ENCODE data around the gene TECPR2.
"Not testable (repeated sequence)": the region's sequence is repeated elsewhere in the genome, so short reads cannot be mapped to it uniquely, and the experiment has no call there.

TECPR2 gene

GRCh38 chr14:102344084-102344483, 18.7 kb upstream of the TECPR2 start:
- Histone ChIP-seq H3K4me3 (ENCODE audit: low read length) (no peak overlapping the region), H3K27me3 (ENCODE audit: control insufficient read depth, insufficient read depth, low read length) (no peaks in the 10 kb centered on the region), H3K9ac (ENCODE audit: low read length) (no peak overlapping the region), H3K27ac (ENCODE audit: low read depth, low read length) (no peak overlapping the region), H3K36me3 (ENCODE audit: control insufficient read depth, insufficient read depth, low read length) (peaks cover 31% of the 10 kb centered on the region), H3K4me1 (ENCODE audit: control insufficient read depth, insufficient read depth, low read length) (no peaks in the 10 kb centered on the region)

- no peak overlapping the region for H3K4me3 ChIP-seq (ENCODE audit: low read length)
- H3K9ac ChIP-seq (ENCODE audit: low read length), result no peak overlapping the region
- H3K27ac ChIP-seq (ENCODE audit: low read depth, low read length), result no peak overlapping the region
- H3K4me1 ChIP-seq (ENCODE audit: control insufficient read depth, insufficient read depth, low read length), result no peaks in the 10 kb centered on the region
- no peaks in the 10 kb centered on the region for H3K27me3 ChIP-seq (ENCODE audit: control insufficient read depth, insufficient read depth, low read length)
- peaks cover 30% of the 10 kb centered on the region for H3K36me3 ChIP-seq (ENCODE audit: control insufficient read depth, insufficient read depth, low read length)
Measured at GRCh38 chr14:102344485-102344884, 18.3 kb upstream of the TECPR2 start.

GRCh38 chr14:102345232-102345631, 17.5 kb upstream of the TECPR2 start:
- Histone ChIP-seq H3K9ac (ENCODE audit: low read length) (no peak overlapping the region), H3K27ac (ENCODE audit: low read depth, low read length) (no peak overlapping the region), H3K36me3 (ENCODE audit: control insufficient read depth, insufficient read depth, low read length) (peaks cover 30% of the 10 kb centered on the region)

GRCh38 chr14:102346645-102347044, 16.1 kb upstream of the TECPR2 start:
- Histone ChIP-seq H3K27ac (ENCODE audit: low read depth, low read length) (no peak overlapping the region), H3K27me3 (ENCODE audit: control insufficient read depth, insufficient read depth, low read length) (no peaks in the 10 kb centered on the region), H3K4me3 (ENCODE audit: low read length) (no peak overlapping the region), H3K4me1 (ENCODE audit: control insufficient read depth, insufficient read depth, low read length) (no peaks in the 10 kb centered on the region), H3K36me3 (ENCODE audit: control insufficient read depth, insufficient read depth, low read length) (peaks cover 24% of the 10 kb centered on the region), H3K9ac (ENCODE audit: low read length) (no peak overlapping the region)

More at GRCh38 chr14:102345232-102345631, 17.5 kb upstream of the TECPR2 start:
- H3K4me3 ChIP-seq (ENCODE audit: low read length), result no peak overlapping the region
- no peaks in the 10 kb centered on the region for H3K27me3 ChIP-seq (ENCODE audit: control insufficient read depth, insufficient read depth, low read length)
- H3K4me1 ChIP-seq (ENCODE audit: control insufficient read depth, insufficient read depth, low read length), result no peaks in the 10 kb centered on the region

- H3K27me3 ChIP-seq (ENCODE audit: control insufficient read depth, insufficient read depth, low read length), result no peaks in the 10 kb centered on the region
- no peak overlapping the region for H3K27ac ChIP-seq (ENCODE audit: low read depth, low read length)
- H3K9ac ChIP-seq (ENCODE audit: low read length), result no peak overlapping the region
- H3K4me1 ChIP-seq (ENCODE audit: control insufficient read depth, insufficient read depth, low read length), result no peaks in the 10 kb centered on the region
- peaks cover 26% of the 10 kb centered on the region for H3K36me3 ChIP-seq (ENCODE audit: control insufficient read depth, insufficient read depth, low read length)
- H3K4me3 ChIP-seq (ENCODE audit: low read length), result no peak overlapping the region
Measured at GRCh38 chr14:102348376-102348775, 14.4 kb upstream of the TECPR2 start.

GRCh38 chr14:102351023-102351422, 11.7 kb upstream of the TECPR2 start:
- H3K27ac ChIP-seq (ENCODE audit: low read depth, low read length), result no peak overlapping the region
- H3K27me3 ChIP-seq (ENCODE audit: control insufficient read depth, insufficient read depth, low read length), result no peaks in the 10 kb centered on the region
- no peaks in the 10 kb centered on the region for H3K4me1 ChIP-seq (ENCODE audit: control insufficient read depth, insufficient read depth, low read length)
- H3K36me3 ChIP-seq (ENCODE audit: control insufficient read depth, insufficient read depth, low read length), result peaks cover 24% of the 10 kb centered on the region
- no peak overlapping the region for H3K4me3 ChIP-seq (ENCODE audit: low read length)
- H3K9ac ChIP-seq (ENCODE audit: low read length), result no peak overlapping the region

- peaks cover 24% of the 10 kb centered on the region for H3K36me3 ChIP-seq (ENCODE audit: control insufficient read depth, insufficient read depth, low read length)
Measured at GRCh38 chr14:102351593-102351992, 11.1 kb upstream of the TECPR2 start.

GRCh38 chr14:102352213-102352612, 10.5 kb upstream of the TECPR2 start:
- no peaks in the 10 kb centered on the region for H3K27me3 ChIP-seq (ENCODE audit: control insufficient read depth, insufficient read depth, low read length)
- no peak overlapping the region for H3K27ac ChIP-seq (ENCODE audit: low read depth, low read length)
- no peak overlapping the region for H3K4me3 ChIP-seq (ENCODE audit: low read length)
- H3K36me3 ChIP-seq (ENCODE audit: control insufficient read depth, insufficient read depth, low read length), result peaks cover 24% of the 10 kb centered on the region
- no peaks in the 10 kb centered on the region for H3K4me1 ChIP-seq (ENCODE audit: control insufficient read depth, insufficient read depth, low read length)
- H3K9ac ChIP-seq (ENCODE audit: low read length), result no peak overlapping the region

More at GRCh38 chr14:102351593-102351992, 11.1 kb upstream of the TECPR2 start:
- not testable (repeated sequence) for H3K27ac ChIP-seq (ENCODE audit: low read depth, low read length); H3K4me3 ChIP-seq (ENCODE audit: low read length); H3K9ac ChIP-seq (ENCODE audit: low read length); H3K27me3 ChIP-seq (ENCODE audit: control insufficient read depth, insufficient read depth, low read length); H3K4me1 ChIP-seq (ENCODE audit: control insufficient read depth, insufficient read depth, low read length)

- peaks cover 26% of the 10 kb centered on the region for H3K36me3 ChIP-seq (ENCODE audit: control insufficient read depth, insufficient read depth, low read length)
- H3K27ac ChIP-seq (ENCODE audit: low read depth, low read length), result no peak overlapping the region
- H3K9ac ChIP-seq (ENCODE audit: low read length), result no peak overlapping the region
- H3K4me3 ChIP-seq (ENCODE audit: low read length), result no peak overlapping the region
- H3K27me3 ChIP-seq (ENCODE audit: control insufficient read depth, insufficient read depth, low read length), result no peaks in the 10 kb centered on the region
- no peaks in the 10 kb centered on the region for H3K4me1 ChIP-seq (ENCODE audit: control insufficient read depth, insufficient read depth, low read length)
Measured at GRCh38 chr14:102353126-102353619, 9.6 kb upstream of the TECPR2 start.

- no peaks in the 10 kb centered on the region for H3K4me1 ChIP-seq (ENCODE audit: control insufficient read depth, insufficient read depth, low read length)
- H3K4me3 ChIP-seq (ENCODE audit: low read length), result no peak overlapping the region
- H3K9ac ChIP-seq (ENCODE audit: low read length), result no peak overlapping the region
- no peaks in the 10 kb centered on the region for H3K27me3 ChIP-seq (ENCODE audit: control insufficient read depth, insufficient read depth, low read length)
- H3K27ac ChIP-seq (ENCODE audit: low read depth, low read length), result no peak overlapping the region
- peaks cover 22% of the 10 kb centered on the region for H3K36me3 ChIP-seq (ENCODE audit: control insufficient read depth, insufficient read depth, low read length)
Measured at GRCh38 chr14:102356280-102356679, 6.5 kb upstream of the TECPR2 start.

- no peak overlapping the region for H3K9ac ChIP-seq (ENCODE audit: low read length)
- no peak overlapping the region for H3K4me3 ChIP-seq (ENCODE audit: low read length)
- H3K4me1 ChIP-seq (ENCODE audit: control insufficient read depth, insufficient read depth, low read length), result peaks cover 10% of the 10 kb centered on the region
- H3K27me3 ChIP-seq (ENCODE audit: control insufficient read depth, insufficient read depth, low read length), result no peaks in the 10 kb centered on the region
- no peak overlapping the region for H3K27ac ChIP-seq (ENCODE audit: low read depth, low read length)
- H3K36me3 ChIP-seq (ENCODE audit: control insufficient read depth, insufficient read depth, low read length), result peaks cover 8% of the 10 kb centered on the region
Measured at GRCh38 chr14:102359341-102359740, 3.4 kb upstream of the TECPR2 start.

- Histone ChIP-seq H3K27me3 (ENCODE audit: control insufficient read depth, insufficient read depth, low read length) (no peaks in the 10 kb centered on the region), H3K27ac (ENCODE audit: low read depth, low read length) (no peak overlapping the region), H3K9ac (ENCODE audit: low read length) (no peak overlapping the region), H3K36me3 (ENCODE audit: control insufficient read depth, insufficient read depth, low read length) (peaks cover 7% of the 10 kb centered on the region), H3K4me1 (ENCODE audit: control insufficient read depth, insufficient read depth, low read length) (peaks cover 10% of the 10 kb centered on the region), H3K4me3 (ENCODE audit: low read length) (no peak overlapping the region)
Measured at GRCh38 chr14:102360388-102360787, 2.4 kb upstream of the TECPR2 start.

GRCh38 chr14:102362084-102362483, 657 bp upstream of the TECPR2 start:
- Histone ChIP-seq H3K27ac (ENCODE audit: low read depth, low read length) (peak overlapping the region; percentile 92), H3K9ac (ENCODE audit: low read length) (peak overlapping the region; percentile 97), H3K4me1 (ENCODE audit: control insufficient read depth, insufficient read depth, low read length) (peaks cover 10% of the 10 kb centered on the region), H3K36me3 (ENCODE audit: control insufficient read depth, insufficient read depth, low read length) (peaks cover 3% of the 10 kb centered on the region), H3K4me3 (ENCODE audit: low read length) (peak overlapping the region; percentile 96), H3K27me3 (ENCODE audit: control insufficient read depth, insufficient read depth, low read length) (no peaks in the 10 kb centered on the region)

All from rectal smooth muscle tissue (tissue), 1 donor.